ENCODE measurements around the gene PLXND1. TPM values are rescaled to one million over a fixed set of nuclear protein-coding genes. Genes with fewer than 3 reads are reported as not detected.

The PLXND1 gene
- total RNA-seq, 1 donor from 2014 or later, result 3.1 TPM

GRCh38 chr3:129530821-129531220 lies 75.7 kb downstream of the PLXND1 start:
- TF ChIP-seq, protein P1, sequence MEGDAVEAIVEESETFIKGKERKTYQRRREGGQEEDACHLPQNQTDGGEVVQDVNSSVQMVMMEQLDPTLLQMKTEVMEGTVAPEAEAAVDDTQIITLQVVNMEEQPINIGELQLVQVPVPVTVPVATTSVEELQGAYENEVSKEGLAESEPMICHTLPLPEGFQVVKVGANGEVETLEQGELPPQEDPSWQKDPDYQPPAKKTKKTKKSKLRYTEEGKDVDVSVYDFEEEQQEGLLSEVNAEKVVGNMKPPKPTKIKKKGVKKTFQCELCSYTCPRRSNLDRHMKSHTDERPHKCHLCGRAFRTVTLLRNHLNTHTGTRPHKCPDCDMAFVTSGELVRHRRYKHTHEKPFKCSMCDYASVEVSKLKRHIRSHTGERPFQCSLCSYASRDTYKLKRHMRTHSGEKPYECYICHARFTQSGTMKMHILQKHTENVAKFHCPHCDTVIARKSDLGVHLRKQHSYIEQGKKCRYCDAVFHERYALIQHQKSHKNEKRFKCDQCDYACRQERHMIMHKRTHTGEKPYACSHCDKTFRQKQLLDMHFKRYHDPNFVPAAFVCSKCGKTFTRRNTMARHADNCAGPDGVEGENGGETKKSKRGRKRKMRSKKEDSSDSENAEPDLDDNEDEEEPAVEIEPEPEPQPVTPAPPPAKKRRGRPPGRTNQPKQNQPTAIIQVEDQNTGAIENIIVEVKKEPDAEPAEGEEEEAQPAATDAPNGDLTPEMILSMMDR (IDR thresholded peaks at IDR 0.05), result no peak
- Mint-ChIP-seq H3K27me3 (no peaks in the 10 kb centered on the region), H3K4me1 (peaks cover 11% of the 10 kb centered on the region), H3K27ac (no peak overlapping the region), H3K36me3 (ENCODE audit: low read depth) (no peaks in the 10 kb centered on the region), H3K4me3 (no peak overlapping the region), H3K9me3 (no peaks in the 10 kb centered on the region)
- intact Hi-C loops (cut with micrococcal nuclease), result no loop called here
- CTCF ChIA-PET, result no interaction called here
- POLR2A ChIA-PET, result interaction anchor here (1.0 kb wide), 1 partner anchor 877 kb away, joined by 4 read pairs; no protein-coding TSS in a partner anchor
- no peak for ATAC-seq (ENCODE audit: low read depth)
- no peak for DNase-seq

DNA sequence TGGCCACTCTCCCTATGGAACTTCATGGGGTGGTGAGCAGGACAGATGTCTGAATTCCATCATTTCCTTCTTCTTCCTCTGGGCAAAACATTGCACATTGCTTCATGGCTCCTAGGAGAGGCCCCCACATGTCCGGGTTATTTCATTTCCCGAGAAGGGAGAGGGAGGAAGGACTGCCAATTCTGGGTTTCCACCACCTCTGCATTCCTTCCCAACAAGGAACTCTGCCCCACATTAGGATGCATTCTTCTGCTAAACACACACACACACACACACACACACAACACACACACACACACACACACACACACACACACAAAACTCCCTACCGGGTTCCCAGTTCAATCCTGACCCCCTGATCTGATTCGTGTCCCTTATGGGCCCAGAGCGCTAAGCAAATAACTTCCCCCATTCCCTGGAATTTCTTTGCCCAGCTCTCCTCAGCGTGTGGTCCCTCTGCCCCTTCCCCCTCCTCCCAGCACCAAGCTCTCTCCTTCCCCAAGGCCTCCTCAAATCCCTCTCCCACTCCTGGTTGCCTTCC lies 76.2 kb downstream of the PLXND1 start:
- intact Hi-C loops (cut with micrococcal nuclease), result no loop called here
- H3K4me1 Mint-ChIP-seq, result peaks cover 16% of the 10 kb centered on the region
- no peak overlapping the region for H3K27ac Mint-ChIP-seq
- H3K4me3 Mint-ChIP-seq, result no peak overlapping the region
- TF ChIP-seq, protein P1 (IDR thresholded peaks at IDR 0.05), result no peak
- POLR2A ChIA-PET, result interaction anchor here (1.0 kb wide), 1 partner anchor 877 kb away, joined by 4 read pairs; no protein-coding TSS in a partner anchor
- DNase-seq, result no peak
- no peaks in the 10 kb centered on the region for H3K9me3 Mint-ChIP-seq
- H3K27me3 Mint-ChIP-seq, result no peaks in the 10 kb centered on the region
- ATAC-seq (ENCODE audit: low read depth), result no peak
- CTCF ChIA-PET, result no interaction called here
- H3K36me3 Mint-ChIP-seq (ENCODE audit: low read depth), result no peaks in the 10 kb centered on the region

- ChIA-PET CTCF (no interaction called here), POLR2A (no interaction called here)
- H3K27me3 Mint-ChIP-seq, result no peaks in the 10 kb centered on the region
- TF ChIP-seq, protein P1 (IDR thresholded peaks at IDR 0.05), result no peak
- peaks cover 21% of the 10 kb centered on the region for H3K4me1 Mint-ChIP-seq
- intact Hi-C loops (cut with micrococcal nuclease), result no loop called here
- H3K27ac Mint-ChIP-seq, result no peak overlapping the region
- no peaks in the 10 kb centered on the region for H3K9me3 Mint-ChIP-seq
- no peak overlapping the region for H3K4me3 Mint-ChIP-seq
- no peaks in the 10 kb centered on the region for H3K36me3 Mint-ChIP-seq (ENCODE audit: low read depth)
- DNase-seq, result no peak
- no peak for ATAC-seq (ENCODE audit: low read depth)
Measured at GRCh38 chr3:129529436-129530210, 76.9 kb downstream of the PLXND1 start.

- CTCF ChIA-PET, result no interaction called here
Measured at GRCh38 chr3:129528589-129529100, 77.8 kb downstream of the PLXND1 start, which contains the start of gene RHO. Gene RHO, plus strand, starts transcription at chr3:129528639. Its CDS starts 95 bp downstream, at chr3:129528734.

DNA sequence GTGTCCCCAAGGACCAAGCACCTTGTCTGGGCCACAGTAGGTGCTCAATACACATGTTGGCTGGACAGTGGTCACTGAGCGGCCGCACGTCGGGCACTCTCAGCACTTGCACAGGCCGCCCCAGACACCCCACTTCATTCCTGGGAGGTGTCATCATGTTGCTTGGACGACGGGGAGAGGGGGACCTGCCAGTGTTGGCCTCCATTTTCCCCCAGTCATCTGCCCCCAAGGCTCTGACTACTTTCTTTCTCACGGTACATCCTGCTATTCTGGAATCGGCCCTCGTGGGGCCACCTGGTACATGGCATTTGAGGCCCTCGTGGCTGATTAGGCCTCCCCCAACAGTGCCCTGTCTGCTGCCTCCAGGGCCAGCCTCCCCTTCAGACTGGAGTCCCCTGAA lies 79.2 kb downstream of the PLXND1 start:
- intact Hi-C loops (cut with micrococcal nuclease), result no loop called here
- ChIA-PET CTCF (no interaction called here), POLR2A (interaction anchor here (2.2 kb wide), 1 partner anchor 50 kb away, joined by 14 read pairs; no protein-coding TSS in a partner anchor)
- Mint-ChIP-seq H3K9me3 (no peaks in the 10 kb centered on the region), H3K27me3 (no peaks in the 10 kb centered on the region), H3K36me3 (ENCODE audit: low read depth) (no peaks in the 10 kb centered on the region), H3K4me3 (no peak overlapping the region), H3K27ac (no peak overlapping the region), H3K4me1 (peaks cover 21% of the 10 kb centered on the region)
- TF ChIP-seq, protein P1 (IDR thresholded peaks at IDR 0.05), result no peak
- DNase-seq, result no peak
- no peak for ATAC-seq (ENCODE audit: low read depth)

More at GRCh38 chr3:129528589-129529100, 77.8 kb downstream of the PLXND1 start, which contains the start of gene RHO:
- H3K9me3 Mint-ChIP-seq, result no peaks in the 10 kb centered on the region
- H3K27ac Mint-ChIP-seq, result no peak within 1 kb of the TSS
- no peak for ATAC-seq (ENCODE audit: low read depth)
- no peak within 1 kb of the TSS for H3K4me3 Mint-ChIP-seq
- H3K4me1 Mint-ChIP-seq, result peaks cover 21% of the 10 kb centered on the region
- intact Hi-C loops (cut with micrococcal nuclease), result no loop called here
- H3K36me3 Mint-ChIP-seq (ENCODE audit: low read depth), result no peaks in the 10 kb centered on the region
- TF ChIP-seq, protein P1 (IDR thresholded peaks at IDR 0.05), result no peak
- no peak for DNase-seq
- POLR2A ChIA-PET, result no interaction called here
- no peaks in the 10 kb centered on the region for H3K27me3 Mint-ChIP-seq
